SH-SY5Y (cell line): ENCODE results near the gene THSD7A.

ENCODE experiments used
- GATA2 ChIP-seq: IDR thresholded peaks from 2 replicates; pipeline ENCODE4 v1.6.1; 2011; ENCODE audit warnings: mild to moderate bottlenecking, low read depth, low read length
- GATA3 ChIP-seq: IDR thresholded peaks from 2 replicates; pipeline ENCODE4 v1.6.1; 2011; ENCODE audit warnings: low read depth, mild to moderate bottlenecking, low read length, moderate library complexity

GRCh38 chr7:11428877-11429581 lies 403.0 kb downstream of the THSD7A start:
- TF ChIP-seq GATA2 (no peak), GATA3 (no peak)
